RWPE2 (cell line): ENCODE results near the gene AJUBA.

Experiments used
- ATAC-seq: fragments of 200-7000 bp; cut with Tn5 transposase; 3 replicates; pipeline ENCODE4 v1.9.1; 2021; ENCODE audit warnings: low read depth
- DNase-seq: peaks from one replicate; pipeline ENCODE4 v3.0.0-alpha.2; 2020; ENCODE audit warnings: low spot score
- H3K27ac ChIP-seq: fragments of 450-650 bp; 2 replicates; pipeline ENCODE4 v1.5.1; 2017; ENCODE audit warnings: mild to moderate bottlenecking; ENCODE audit not compliant: poor library complexity, severe bottlenecking
- H3K27me3 ChIP-seq: fragments of 250-450 bp; sonication (Bioruptor Pico); 2 replicates; pipeline ENCODE4 v1.5.1; 2021; ENCODE audit warnings: mild to moderate bottlenecking, moderate library complexity; ENCODE audit not compliant: insufficient read depth, poor library complexity, severe bottlenecking
- H3K36me3 ChIP-seq: fragments of 250-450 bp; sonication (Bioruptor Pico); 2 replicates; pipeline ENCODE4 v1.5.1; 2020; ENCODE audit warnings: low read depth, mild to moderate bottlenecking, moderate library complexity
- H3K4me1 ChIP-seq: fragments of 250-450 bp; sonication (Bioruptor Pico); 2 replicates; pipeline ENCODE4 v1.5.1; 2021; ENCODE audit warnings: mild to moderate bottlenecking, moderate library complexity; ENCODE audit not compliant: insufficient read depth, poor library complexity, severe bottlenecking
- H3K4me3 ChIP-seq: fragments of 250-450 bp; sonication (Bioruptor Pico); 2 replicates; pipeline ENCODE4 v1.5.1; 2021; ENCODE audit warnings: mild to moderate bottlenecking, moderate library complexity; ENCODE audit not compliant: severe bottlenecking
- H3K9me3 ChIP-seq: fragments of 250-450 bp; sonication (Bioruptor Pico); 2 replicates; pipeline ENCODE4 v1.5.1; 2021; ENCODE audit warnings: mild to moderate bottlenecking, moderate library complexity; ENCODE audit not compliant: severe bottlenecking
- TF ChIP-seq, protein P1 (sequence below): fragments of 450-650 bp; IDR thresholded peaks from one replicate; pipeline ENCODE4 v1.5.1; 2017; ENCODE audit warnings: mild to moderate bottlenecking, moderate library complexity; ENCODE audit not compliant: poor library complexity, severe bottlenecking

AJUBA gene

DNA sequence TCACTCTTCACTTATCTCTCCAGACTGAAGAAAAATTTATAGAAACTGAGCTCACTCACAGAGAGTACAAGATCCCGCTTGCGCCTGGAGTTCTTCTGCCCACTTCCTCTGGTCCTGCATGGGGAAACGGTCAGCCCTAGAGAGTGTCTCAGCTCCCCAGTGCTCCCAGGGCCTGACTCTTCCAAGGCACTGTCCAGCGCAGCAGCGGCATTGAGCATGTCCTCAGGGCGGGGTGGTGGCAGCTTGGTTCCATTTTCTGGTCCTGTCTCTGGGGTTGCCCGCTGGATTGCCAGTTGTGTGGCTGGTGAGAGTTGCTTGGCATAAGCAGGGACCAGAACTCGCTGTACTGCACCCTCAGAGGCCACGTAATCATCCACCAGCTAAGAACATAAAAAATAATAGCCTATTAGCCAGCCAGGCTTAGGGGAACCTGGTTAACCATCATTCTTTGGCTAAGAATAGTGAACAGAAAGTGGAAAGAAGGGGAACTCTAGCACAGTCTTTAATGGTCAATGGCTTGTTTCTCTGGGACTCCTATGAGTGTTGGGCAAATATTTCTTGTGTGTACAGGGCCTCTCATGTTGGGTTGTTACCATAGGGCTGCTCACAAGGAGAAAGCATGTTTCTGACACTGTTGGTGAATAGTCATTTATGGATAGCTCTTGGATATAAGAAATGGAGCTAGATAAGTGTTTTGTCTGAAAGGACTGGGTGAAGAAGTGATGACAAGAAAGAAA is 13.7 kb upstream of the AJUBA start:
- DNase-seq (no peak), ATAC-seq (no peak)
- TF ChIP-seq, protein P1, sequence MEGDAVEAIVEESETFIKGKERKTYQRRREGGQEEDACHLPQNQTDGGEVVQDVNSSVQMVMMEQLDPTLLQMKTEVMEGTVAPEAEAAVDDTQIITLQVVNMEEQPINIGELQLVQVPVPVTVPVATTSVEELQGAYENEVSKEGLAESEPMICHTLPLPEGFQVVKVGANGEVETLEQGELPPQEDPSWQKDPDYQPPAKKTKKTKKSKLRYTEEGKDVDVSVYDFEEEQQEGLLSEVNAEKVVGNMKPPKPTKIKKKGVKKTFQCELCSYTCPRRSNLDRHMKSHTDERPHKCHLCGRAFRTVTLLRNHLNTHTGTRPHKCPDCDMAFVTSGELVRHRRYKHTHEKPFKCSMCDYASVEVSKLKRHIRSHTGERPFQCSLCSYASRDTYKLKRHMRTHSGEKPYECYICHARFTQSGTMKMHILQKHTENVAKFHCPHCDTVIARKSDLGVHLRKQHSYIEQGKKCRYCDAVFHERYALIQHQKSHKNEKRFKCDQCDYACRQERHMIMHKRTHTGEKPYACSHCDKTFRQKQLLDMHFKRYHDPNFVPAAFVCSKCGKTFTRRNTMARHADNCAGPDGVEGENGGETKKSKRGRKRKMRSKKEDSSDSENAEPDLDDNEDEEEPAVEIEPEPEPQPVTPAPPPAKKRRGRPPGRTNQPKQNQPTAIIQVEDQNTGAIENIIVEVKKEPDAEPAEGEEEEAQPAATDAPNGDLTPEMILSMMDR, result no peak
- H3K4me3 ChIP-seq, result no peak overlapping the region
- no peaks in the 10 kb centered on the region for H3K9me3 ChIP-seq
- H3K27ac ChIP-seq, result no peak overlapping the region
- peaks cover 5% of the 10 kb centered on the region for H3K4me1 ChIP-seq
- peaks cover 22% of the 10 kb centered on the region; the same call in 1 of the 2 replicates for H3K36me3 ChIP-seq
- no peaks in the 10 kb centered on the region for H3K27me3 ChIP-seq

DNA sequence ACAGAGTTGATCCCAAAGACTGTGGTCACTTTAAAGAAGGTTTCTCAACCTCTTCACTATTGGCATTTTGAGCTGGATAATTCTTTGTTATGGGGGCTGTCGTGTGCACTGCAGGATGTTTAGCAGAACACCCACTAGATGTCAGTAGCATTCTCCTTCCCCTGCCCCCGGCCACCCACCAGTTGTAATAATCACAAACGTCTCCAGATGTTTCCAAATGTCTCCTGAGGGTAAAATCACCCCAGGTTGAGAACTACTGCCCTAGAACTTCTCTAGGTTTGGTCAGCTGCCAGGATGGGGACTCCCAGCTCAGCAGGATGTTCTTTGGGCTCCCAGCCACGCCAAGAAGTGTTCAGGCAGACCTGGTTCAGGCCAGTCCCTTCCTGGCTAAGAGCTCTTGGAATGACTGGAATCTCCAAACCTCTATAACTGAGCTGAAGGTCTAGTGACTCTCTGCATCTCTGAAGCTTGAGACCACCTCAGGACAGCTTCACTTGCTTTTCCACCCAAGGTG is 12.5 kb upstream of the AJUBA start:
- Histone ChIP-seq H3K9me3 (no peaks in the 10 kb centered on the region), H3K36me3 (peaks cover 25% of the 10 kb centered on the region; the same call in 1 of the 2 replicates), H3K4me3 (no peak overlapping the region), H3K27ac (peak overlapping the region; percentile 29), H3K4me1 (peaks cover 5% of the 10 kb centered on the region), H3K27me3 (no peaks in the 10 kb centered on the region)
- TF ChIP-seq, protein P1, result peak; percentile 92
- DNase-seq (no peak), ATAC-seq (peak; percentile 80)

DNA sequence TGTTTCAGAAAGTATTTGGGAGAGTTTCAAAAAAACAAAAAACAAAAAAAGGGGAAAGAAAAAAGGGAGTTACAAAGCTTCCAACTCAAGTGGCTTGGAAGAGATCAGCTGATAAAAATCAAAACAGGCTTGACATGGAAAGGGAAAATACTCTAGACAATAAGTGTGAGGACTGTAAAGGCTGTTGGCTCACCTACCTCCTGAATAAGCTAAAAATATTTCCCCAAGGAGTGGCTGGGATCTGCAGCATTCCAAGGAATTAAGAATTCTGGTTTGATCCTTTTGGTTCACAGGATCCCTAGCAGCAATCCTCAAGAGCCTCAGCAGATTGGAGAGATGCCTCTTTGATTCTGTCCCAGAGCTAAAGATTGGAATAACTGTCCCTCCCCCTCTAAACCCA is 11.2 kb upstream of the AJUBA start:
- ATAC-seq (no peak), DNase-seq (no peak)
- Histone ChIP-seq H3K9me3 (no peaks in the 10 kb centered on the region), H3K27ac (no peak overlapping the region), H3K4me1 (peaks cover 5% of the 10 kb centered on the region), H3K27me3 (no peaks in the 10 kb centered on the region), H3K4me3 (no peak overlapping the region), H3K36me3 (peaks cover 32% of the 10 kb centered on the region; the same call in 1 of the 2 replicates)
- TF ChIP-seq, protein P1, result no peak

DNA sequence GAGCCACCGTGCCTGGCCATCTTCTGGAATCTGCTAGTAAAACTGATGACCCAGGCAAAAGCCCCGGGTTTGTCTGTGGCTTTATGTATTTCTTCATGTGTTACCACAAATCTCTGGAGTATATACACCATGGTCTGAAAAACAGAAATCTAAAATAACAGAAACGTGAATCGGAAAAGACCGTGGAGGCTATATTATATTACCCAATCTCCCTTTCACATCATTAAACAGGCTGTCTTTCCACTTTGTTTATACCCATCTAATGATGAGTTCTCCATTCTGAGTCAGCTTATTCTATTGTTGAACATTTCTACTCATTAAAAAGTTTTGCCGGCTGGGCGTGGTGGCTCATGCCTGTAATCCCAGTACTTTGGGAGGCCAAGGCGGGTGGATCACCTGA is 9.5 kb upstream of the AJUBA start:
- Histone ChIP-seq H3K9me3 (no peaks in the 10 kb centered on the region), H3K27ac (no peak overlapping the region), H3K4me3 (no peak overlapping the region), H3K36me3 (peaks cover 38% of the 10 kb centered on the region), H3K27me3 (no peaks in the 10 kb centered on the region), H3K4me1 (peaks cover 5% of the 10 kb centered on the region)
- no peak for DNase-seq
- TF ChIP-seq, protein P1, result no peak
- ATAC-seq, result no peak

DNA sequence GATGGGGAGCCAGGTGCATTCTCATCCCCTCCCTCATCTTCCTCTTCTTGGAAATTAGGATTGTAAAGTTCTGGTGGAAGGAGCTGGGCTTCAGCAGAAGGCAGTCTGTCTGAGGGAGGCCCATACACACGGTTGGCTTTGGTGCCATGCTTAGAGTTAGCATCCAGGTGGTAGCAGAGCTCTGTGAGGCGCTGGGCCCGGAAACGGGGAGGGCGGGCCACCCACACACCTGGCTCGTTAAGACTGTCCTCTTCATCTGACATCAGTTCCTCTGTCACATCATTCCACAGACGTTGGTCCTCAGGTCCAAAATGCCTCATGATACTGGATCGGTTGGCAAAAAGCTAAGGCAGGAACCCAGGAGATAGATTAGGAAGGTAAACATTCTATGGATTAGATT is 4.9 kb upstream of the AJUBA start:
- H3K9me3 ChIP-seq, result no peaks in the 10 kb centered on the region
- TF ChIP-seq, protein P1, result no peak
- no peaks in the 10 kb centered on the region for H3K27me3 ChIP-seq
- ATAC-seq, result no peak
- H3K27ac ChIP-seq, result no peak overlapping the region
- H3K4me1 ChIP-seq, result peaks cover 4% of the 10 kb centered on the region
- H3K4me3 ChIP-seq, result no peak overlapping the region
- H3K36me3 ChIP-seq, result peaks cover 31% of the 10 kb centered on the region
- DNase-seq, result no peak
